Activated CD4-positive, CD25-positive, alpha-beta regulatory T cell (primary cell): ENCODE data around the gene AARS1.
"Not testable (repeated sequence)": the region's sequence is repeated elsewhere in the genome, so short reads cannot be mapped to it uniquely, and the experiment has no call there.

Source experiments
- DNase-seq, 4 experiments: peaks; one replicate each; lab custom pipeline; 2025; lab: John Stamatoyannopoulos, UW

AARS1 gene

DNA sequence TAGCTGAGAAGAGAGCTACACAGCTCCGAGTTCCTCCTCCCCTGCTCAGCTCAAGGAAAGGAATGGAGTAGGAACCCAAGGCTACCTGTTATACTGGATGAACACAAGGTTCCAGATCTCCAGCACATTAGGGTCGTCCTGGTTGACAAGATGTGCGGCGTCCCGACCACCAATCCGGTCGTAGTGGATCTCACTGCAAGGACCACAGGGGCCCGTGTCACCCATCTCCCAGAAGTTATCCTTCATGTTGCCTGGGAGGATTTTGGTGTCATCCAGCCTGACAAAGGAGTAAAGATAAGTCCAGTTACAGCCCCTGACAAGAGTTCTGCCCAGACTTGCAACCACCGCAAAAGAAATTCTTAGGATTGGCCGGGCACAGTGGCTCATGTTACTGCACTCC lies 17.6 kb downstream of the AARS1 start:
- no peak for DNase-seq

DNA sequence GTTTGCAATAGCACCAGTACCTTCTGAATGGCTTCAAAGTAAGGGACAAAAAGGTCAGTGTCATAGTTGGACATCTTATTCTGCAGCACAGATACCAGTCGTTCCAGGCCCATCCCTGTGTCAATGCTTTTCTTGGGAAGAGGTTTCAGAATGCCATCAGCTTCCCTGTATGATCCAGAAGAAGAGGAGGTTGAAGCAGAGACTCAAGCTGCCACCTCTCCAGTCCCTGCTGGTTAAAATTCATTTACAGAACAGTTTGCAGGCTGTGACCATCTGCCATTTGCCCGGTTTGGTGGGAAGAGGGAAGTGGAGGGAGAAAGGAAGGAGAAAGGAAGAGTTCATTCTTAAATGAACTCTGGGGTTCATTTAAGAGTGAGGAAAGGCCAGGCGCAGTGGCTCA lies 19.1 kb downstream of the AARS1 start:
- no peak for DNase-seq

DNA sequence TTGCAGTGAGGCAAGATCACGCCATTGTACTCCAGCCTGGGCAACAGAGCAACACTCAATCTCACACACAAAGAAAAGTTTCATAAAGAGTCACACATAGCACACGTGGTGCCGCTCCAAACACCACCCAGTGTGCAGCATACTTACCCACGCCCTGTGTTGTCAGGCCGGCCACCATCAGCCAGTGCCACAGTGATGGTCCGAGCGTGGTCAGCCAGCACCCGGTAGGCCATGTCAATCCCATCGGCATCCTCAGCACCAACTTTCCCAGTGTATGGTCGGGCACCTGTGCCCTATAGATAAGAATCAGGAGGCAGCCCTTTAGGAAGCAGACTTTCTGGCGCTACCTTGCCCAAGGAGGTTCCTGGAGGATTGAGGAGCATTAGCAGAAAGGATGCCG lies 19.8 kb downstream of the AARS1 start:
- no peak for DNase-seq

DNA sequence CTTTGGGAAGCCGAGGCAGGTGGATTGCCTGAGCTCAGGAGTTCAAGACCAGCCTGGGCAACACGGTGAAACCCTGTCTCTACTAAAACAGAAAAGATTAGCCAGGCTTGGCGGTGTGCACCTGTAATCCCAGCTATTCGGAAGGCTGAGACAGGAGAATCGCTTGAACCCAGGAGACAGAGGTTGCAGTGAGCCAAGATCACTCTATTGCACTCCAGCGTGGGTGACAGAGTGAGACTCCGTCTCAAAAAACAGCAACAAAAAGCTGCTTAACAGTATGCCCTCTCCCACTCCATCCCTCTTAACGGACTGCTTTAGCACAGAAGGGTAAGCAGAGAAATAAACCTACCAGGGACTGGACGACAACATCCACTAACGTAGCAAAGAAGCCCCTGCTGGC lies 21.4 kb downstream of the AARS1 start:
- DNase-seq: not testable (repeated sequence)

DNA sequence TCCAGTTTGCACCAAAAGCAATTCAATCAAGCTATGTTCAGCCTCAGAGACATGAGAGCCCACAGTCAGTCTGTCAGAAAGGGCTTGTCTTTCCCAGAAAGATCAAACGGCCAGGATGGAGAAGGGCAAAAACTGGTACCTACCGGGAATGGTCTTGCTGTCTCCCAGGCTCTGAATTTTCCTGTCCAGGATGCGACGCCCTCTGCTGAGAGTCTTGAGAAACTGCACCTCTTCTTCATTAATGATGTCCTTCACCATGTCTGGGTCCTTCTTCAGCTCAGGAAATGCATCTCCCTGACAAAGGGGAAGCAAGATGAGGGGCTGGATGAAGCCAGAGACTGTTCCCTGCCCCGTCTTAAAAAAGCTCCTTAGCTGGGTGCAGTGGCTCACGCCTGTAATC lies 21.8 kb downstream of the AARS1 start:
- DNase-seq: no peak

DNA sequence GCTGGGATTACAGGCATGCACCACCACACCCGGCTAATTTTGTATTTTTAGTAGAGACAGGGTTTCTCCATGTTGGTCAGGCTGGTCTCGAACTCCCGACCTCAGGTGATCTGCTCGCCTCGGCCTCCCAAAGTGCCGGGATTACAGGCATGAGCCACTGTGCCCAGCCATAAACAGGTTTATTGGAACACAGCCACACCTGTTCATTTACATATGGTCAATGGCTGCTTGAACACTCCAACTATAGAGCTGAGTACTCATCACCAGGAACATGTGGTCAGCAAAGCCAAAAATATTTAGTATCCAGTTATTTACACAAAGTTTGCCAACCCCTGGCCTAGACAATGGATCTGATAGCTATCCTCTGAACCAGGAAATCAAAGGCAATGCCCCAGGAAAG lies 29.4 kb downstream of the AARS1 start:
- not testable (repeated sequence) for DNase-seq

DNA sequence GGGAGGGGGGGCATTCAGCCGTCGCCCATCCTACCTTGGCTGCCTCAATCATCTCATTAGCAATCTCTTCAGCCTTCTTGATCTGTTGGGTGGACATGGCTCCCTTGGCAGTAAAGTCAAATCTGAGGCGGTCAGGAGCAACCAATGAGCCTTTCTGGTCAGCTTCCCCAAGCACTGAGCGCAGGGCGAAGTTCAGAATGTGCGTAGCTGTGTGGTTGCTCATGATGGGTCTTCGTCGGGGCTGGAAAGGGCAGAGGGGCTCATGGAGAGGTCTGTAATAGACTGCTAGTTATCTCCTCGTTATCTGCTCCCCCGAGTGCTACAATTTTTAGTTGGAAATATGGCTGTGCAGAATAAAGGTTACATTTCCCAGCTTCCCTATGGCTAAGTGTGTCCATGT lies 30.4 kb downstream of the AARS1 start:
- no peak for DNase-seq

DNA sequence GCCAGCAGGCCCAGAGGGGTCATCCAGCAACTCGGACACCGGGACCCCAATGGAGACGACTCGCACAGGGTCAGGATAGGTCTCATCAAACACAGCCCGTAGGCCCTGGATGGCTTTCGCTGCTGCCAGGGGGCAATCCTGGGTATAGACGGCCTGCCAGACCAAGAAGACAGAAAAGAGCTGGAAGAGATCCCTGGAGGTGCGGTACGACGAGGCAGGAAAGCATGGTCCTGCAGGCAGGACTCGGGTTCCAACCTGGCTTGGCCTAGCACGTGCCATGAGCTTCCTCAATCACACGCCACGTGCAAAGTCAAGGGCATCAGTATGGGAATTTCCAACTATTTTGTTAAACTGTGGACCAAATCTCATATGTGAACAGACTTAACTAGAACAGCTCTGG lies 31.2 kb downstream of the AARS1 start:
- DNase-seq: no peak

DNA sequence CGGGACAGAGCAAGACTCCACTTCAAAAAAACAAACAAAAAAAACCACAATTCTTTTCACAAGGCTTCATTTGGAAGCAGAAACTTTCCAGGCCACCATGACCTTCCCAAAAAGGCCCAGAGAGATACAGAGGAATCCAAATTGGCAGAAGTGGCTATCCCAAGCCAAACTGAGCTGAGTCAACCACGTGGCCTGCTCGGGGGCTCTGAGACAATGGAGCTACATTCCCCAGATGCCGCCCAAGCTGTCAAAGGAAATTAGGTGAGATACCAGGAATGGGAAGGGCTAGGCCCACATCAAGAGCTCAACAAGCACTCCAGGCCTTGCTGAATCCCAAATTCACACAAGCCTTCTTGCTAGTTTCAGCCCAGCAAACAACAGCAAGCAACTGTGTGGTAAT lies 31.9 kb downstream of the AARS1 start:
- no peak for DNase-seq

DNA sequence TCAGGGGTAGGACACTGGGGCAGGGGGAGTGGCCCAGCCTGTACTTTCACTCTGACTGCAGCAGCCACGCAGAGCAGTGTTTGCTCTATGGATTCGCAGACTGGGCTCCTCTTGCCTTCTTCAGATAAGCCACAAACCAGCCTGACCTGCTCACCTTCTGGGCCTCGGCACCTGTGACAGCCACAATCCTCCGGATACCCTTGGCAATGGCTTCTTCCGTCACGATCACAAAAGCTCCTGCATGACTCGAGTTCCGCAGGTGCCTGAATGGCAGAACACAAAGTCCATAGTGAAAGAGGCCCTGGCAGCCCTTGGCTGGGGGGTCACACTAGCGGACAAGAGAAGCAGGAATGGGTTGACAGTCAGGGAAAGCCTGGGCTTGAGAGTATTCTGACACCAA lies 33.7 kb downstream of the AARS1 start:
- no peak for DNase-seq

DNA sequence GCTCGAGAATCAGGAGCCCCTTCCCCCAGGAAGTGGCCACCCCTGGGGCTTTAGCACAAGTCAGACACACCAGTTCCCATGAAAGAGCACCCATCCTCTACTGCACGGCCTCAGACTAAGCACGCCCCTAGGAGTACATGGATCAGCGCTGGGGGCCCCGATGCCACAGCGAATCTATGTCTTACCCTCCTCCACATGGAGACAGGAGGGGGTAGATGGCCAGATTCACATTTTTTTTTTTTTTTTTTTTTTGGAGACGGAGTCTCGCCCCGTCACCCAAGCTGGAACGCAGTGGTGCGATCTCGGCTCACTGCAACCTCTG lies 34.4 kb downstream of the AARS1 start:
- no peak for DNase-seq

DNA sequence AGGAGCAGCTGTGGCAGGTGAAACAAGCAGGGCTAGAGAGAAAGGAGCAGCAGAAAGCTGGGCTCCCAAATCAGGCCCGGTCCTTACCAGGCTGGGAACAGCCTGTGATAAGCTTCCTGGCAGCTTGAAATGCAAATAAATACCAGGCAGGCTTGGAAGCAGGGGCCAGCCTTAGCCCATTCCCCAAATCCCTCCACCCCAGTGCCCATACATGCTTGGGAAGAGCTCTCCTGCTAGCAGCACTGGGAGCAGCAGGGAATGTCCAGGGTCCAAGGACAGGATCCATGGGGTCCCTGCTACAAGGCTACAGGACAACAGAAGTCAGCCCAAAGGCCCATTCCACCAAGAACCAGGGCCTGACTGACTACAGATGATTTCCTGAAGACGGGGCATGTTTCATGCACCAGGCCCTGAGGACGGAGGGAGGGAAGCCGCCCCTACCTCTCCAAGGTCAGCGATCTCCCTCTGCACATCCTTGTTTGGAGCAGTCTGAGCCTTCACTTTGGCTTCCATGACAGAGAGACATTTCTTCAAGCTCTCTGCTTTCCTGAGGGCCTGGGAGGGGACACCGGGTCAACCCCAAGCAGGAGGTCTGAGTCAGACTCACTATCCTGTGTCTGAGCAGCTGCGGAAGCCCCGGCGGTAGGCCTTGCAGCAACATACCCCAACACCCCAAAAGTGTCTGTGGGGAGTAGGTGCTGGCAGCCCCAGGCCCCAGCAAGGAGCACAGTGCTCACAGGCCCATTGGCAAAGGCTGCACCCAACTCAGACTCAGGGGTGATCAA lies 34.9 kb downstream of the AARS1 start:
- DNase-seq: no peak

DNA sequence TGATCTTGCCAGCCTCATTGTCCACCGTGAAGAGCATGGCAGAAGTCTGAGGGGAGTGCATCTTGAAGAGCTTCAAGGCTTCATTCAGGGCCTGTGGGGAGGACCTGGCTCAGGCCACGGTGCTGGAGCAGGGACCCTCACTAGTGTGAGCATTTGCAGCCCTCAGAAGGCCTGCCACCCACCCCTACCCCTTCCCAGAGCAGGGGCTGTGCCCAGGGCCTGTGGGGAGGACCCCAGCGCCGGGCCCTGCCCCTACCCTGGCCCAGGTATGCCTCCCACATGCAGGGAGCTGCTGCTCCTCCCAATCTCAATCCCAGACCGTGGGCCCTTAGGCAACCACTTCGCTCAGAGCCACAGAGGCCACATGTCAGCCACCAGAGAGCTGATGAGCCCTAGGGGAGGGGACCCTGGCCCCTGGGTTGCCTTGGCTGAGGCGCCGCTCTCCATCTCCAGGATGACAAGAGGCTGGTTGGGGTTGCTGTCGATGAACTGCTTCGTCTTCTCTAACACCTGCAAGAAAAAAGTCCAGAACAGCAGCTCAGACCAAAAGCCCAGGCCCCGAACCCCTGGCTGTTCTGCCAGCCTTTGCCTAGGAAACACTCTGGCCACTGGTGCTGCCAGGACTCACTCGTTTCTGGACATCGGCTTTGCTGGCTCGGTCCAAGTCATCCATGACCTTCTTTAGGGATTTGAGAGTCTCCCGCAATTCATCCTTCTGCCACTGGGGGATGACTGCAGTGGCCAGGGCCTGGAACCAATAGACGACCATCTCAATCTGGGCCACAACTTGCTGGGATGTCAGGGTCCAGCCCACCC lies 35.8 kb downstream of the AARS1 start:
- DNase-seq: peak in 1 of 4 experiments; percentile 8

DNA sequence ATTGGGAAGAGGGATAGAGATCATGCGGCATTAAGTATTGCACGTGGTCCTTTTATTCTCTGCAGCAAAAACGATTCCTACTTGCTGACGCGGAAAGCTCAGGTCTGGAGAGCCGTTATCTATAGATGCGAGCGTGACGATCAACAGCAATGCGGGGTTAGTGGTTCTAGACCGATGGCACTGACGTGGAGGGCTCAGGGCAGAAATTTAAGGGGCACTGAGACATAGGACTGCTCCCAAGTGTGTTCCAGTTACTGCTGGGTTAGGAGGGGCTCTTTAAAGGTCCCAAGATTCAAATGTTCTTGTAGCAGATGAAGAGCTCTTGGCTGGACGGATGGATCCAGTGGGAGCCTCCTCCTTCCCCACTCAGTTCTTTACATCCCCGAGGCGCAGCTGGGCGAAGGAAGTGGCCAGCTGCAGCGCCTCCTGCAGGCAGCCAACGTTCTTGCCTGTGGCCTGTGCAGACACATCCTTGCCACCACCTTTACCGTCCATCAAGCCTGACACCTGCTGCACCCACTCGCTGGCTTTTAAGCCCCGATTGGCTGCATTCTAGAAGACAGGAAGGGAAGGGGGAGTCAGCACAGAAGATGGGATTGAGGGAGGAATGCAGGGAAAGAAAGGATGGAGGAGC lies 36.8 kb downstream of the AARS1 start:
- peak in 1 of 4 experiments; percentile 11 for DNase-seq

DNA sequence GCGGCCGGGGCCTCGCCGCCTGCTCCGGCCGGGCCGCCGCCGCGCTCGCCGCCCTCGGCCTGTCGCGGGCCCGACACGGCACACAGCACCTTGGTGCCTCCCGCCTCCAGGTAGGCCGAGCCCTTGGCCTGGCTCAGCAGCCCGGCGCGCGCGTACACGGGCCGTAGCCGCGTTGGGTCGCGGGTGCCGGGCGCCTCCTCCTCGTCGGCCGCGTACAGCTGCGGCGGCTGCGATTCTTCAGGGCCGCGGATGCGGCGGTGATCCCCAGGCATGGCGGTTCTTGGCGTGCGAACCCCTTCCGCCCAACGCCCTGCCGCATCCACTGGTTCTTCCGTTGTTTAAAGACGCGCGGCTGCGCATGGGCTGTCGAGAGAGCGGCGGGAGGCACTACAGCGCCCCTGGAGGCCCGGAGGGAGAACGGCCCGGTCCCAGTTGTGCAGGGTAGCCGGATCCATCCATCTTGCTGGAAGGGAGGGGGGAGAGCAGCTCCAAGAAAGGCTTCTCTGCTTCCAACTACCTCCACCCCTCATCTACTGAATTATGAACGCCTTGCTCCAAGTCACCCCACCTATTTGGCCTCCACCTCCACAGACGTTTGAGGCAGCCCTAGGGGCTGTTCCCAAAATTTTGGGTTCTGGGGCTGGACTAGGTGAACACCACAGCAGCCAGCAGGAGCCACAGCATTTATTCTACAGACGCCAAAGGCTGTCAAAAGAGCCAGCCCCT lies 37.5 kb downstream of the AARS1 start, which contains the start of gene EXOSC6:
TSS of gene EXOSC6 (minus strand) at position 312 of the 726 bp plus-strand sequence. CDS start at position 272, 40 bp downstream.
- peak; percentile 72 to 86 (median 81) for DNase-seq

DNA sequence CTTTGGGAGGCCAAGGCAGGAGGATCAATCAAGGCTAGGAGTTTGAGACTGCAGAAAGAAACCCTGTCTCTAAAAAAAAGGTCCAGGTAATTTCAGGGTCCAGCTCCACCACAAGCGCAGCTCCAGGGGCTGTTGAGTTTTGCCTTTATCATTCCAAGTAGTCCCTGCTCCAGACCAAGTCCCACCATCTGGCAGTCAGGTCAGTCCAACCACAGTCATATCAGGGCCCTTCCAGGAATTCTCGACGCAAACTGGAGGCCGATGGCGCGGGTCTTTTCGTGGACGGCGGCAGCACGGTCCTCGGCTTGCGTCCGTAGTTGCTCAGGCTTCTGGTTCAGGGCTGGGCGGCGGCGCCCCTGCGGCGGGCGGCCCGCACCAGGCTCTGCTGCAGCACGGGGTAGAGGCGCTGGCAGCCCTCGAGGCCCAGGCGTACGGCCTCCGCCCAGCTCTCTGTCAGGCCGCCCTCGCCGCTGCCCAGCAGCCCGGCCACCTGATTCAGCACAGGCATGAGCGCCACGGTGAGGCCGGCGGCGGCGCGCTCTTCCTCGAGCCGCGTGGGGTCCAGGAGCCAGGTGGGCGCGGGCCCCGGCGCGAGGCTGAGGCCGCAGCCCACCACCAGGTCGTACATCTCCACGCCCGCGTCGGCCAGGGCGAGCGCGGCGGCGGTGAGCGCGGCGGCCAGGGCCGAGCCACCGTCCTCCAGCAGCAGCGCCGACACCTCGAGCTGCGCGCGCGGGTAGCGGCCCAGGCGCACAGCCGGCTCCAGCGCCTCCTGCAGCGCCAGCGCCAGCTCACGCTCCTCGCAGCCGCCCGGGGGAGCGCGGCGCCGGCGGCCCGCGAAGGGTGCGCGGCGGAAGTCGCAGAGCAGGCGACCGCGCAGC lies 38.3 kb downstream of the AARS1 start:
- peak in 3 of 4 experiments; percentile 6 to 58 (median 39) for DNase-seq

DNA sequence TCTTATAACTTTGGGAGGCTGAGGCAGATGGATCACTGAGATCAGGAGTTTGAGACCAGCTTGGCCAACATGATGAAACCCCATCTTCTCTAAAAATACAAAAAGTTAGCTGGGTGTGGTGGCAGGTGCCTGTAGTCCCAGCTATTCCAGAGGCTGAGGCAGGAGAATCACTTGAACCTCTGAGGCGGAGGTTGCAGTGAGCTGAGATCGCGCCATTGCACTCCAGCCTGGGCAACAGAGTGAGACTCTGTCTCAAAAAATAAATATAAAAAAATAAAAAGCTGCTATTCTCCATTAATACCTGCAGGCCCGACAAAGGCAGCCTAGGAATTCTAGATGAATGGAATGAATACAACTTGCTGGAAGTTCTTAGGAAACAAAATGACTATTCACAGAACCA lies 39.6 kb downstream of the AARS1 start:
- DNase-seq: not testable (repeated sequence)

DNA sequence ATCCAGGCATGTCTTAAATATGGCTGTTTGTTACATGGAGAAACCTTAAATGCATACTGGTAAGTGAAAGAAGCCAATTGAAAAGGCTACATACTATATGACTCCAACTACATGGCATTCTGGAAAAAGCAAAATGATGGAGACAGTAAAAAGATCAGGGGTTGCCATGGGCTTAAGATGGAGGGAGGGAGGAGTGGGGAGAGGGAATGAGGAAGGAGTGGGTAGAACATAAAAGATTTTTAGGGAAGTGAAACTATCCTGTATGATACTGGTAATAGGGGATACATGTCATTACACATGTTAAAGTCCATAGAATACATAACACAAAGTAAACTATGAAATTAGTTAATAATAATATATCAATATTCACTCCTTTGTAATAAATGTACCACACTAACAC lies 50.5 kb downstream of the AARS1 start:
- not testable (repeated sequence) for DNase-seq

DNA sequence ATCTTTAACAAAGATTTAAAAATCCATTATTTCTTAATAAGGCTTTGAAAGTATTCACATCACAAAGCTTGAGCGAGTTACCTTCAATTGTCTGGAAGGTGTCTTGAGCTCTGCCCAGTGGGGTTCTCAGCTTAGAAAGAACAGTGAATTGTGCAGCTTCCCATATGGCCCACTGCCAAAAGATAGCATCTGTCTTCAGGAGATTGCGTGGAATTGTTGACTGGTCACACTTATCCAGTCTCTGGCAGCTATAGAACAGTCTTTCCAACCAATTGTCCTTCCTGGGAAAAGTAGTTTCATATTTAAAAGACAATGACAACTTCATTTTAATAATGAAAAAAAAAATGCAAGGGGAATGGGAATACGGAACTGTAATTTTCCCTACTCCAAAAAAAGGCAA lies 57.5 kb downstream of the AARS1 start:
- DNase-seq: not testable (repeated sequence)

DNA sequence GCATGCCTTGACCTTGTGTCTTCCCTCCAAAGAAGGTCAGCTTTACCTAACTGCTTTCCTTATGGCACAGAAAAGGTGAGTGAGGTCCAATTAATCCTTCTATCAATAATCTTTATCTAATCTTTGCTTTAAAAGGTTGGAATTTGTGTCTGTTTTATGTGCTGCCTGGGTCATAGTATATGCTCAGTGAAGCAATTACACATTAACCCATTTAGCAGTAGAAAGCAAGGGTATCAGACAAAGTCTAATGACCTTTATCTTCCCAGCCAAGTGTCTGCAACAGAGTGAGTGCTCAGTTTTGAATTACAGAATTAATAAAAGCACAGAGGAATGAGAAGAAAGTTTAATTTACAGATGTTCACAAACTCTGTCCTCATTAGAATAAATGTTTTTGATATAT lies 63.3 kb downstream of the AARS1 start:
- DNase-seq: not testable (repeated sequence)

DNA sequence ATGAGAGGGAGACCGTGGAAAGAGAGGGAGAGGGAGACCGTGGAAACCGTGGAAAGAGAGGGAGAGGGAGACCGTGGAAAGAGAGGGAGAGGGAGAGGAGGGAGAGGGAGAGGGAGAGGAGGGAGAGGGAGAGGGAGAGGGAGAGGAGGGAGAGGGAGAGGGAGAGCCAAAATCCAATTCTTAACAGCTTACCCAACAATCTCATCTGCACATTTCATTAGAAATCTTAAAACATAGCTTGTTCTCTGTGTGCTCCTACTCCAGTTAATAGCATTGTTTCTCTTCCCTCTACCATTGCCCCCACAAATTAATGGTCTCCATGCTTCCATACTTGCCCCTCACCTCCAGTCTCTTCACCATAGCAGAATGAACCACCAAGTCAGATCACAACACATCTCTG lies 63.9 kb downstream of the AARS1 start:
- DNase-seq: not testable (repeated sequence)
